Panc1 (cell line): ENCODE results near the gene KRT16. TPM values are rescaled to one million over a fixed set of nuclear protein-coding genes. Genes with fewer than 3 reads are reported as not detected.
"Not testable (repeated sequence)": the region's sequence is repeated elsewhere in the genome, so short reads cannot be mapped to it uniquely, and the experiment has no call there.

ENCODE experiments used
- ATAC-seq: fragments of 200-7000 bp; cut with Tn5 transposase; 2 replicates; pipeline ENCODE4 v1.9.1; 2020; ENCODE audit warnings: mild to moderate bottlenecking, moderate library complexity
- BruUV-seq: library from RNA; stranded (reverse); fragments of 400-500 nt; replicated peaks from 2 replicates; lab custom pipeline; 2021; lab: Mats Ljungman, UMichigan
- CTCF ChIA-PET: fragments of 300-600 bp; sonication (Branson Sonifier 250); formaldehyde crosslinking; loops from one replicate; lab custom pipeline; 2022; ENCODE audit warnings: antibody characterized with exemption; lab: Charles Lee
- POLR2A ChIA-PET: fragments of 300-600 bp; sonication (Branson Sonifier 250); formaldehyde crosslinking; loops from one replicate; lab custom pipeline; 2022; ENCODE audit warnings: antibody characterized with exemption; lab: Charles Lee
- DNase-seq: peaks from one replicate; pipeline ENCODE4 v3.0.0-alpha.2; 2010; ENCODE audit warnings: low read depth, low spot score
- H3K27ac ChIP-seq: 2 replicates; pipeline ENCODE4 v1.5.1; 2011; ENCODE audit warnings: mild to moderate bottlenecking, low read length, inconsistent platforms
- H3K27me3 ChIP-seq: fragments of 200-500 bp; sonication (Bioruptor generic); 2 replicates; pipeline ENCODE4 v1.6.0; 2014; ENCODE audit warnings: low read length, inconsistent platforms; ENCODE audit not compliant: control insufficient read depth, insufficient read depth
- H3K36me3 ChIP-seq: fragments of 200-500 bp; sonication (Bioruptor generic); 2 replicates; pipeline ENCODE4 v1.5.1; 2014; ENCODE audit warnings: inconsistent platforms, mild to moderate bottlenecking, low read length, moderate library complexity; ENCODE audit not compliant: control insufficient read depth, insufficient read depth
- H3K4me1 ChIP-seq: 2 replicates; pipeline ENCODE4 v1.5.1; 2011; ENCODE audit warnings: inconsistent platforms, mild to moderate bottlenecking, low read length, moderate library complexity; ENCODE audit not compliant: control insufficient read depth, insufficient read depth
- H3K4me3 ChIP-seq, 2 experiments: 2 replicates each; pipeline ENCODE4 v1.5.1; 2011 to 2012; ENCODE audit warnings: low read depth in 2 of 2, low read length in 2 of 2, mild to moderate bottlenecking in 2 of 2, inconsistent platforms in 1 of 2, moderate library complexity in 1 of 2
- H3K9me3 ChIP-seq: fragments of 200-500 bp; sonication (Bioruptor generic); 2 replicates; pipeline ENCODE4 v1.5.1; 2014; ENCODE audit warnings: low read depth, mild to moderate bottlenecking, inconsistent platforms, low read length, moderate library complexity; ENCODE audit not compliant: control insufficient read depth, insufficient read depth
- POLR2AphosphoS5 ChIP-seq: IDR thresholded peaks from 2 replicates; pipeline ENCODE4 v1.6.1; 2012; ENCODE audit warnings: mild to moderate bottlenecking, low read depth, low read length, moderate library complexity
- SIN3A ChIP-seq: IDR thresholded peaks from 2 replicates; pipeline ENCODE4 v1.6.1; 2012; ENCODE audit warnings: low read depth, mild to moderate bottlenecking, low read length, moderate library complexity, borderline replicate concordance; ENCODE audit not compliant: insufficient read depth
- TCF7L2 ChIP-seq: IDR thresholded peaks from 2 replicates; pipeline ENCODE4 v1.6.1; 2011; ENCODE audit warnings: mild to moderate bottlenecking, low read depth, low read length, inconsistent platforms
- in situ Hi-C: cut with HindIII; loops from 2 replicates; pipeline ENCODE4 v1.10.0; 2016; ENCODE audit warnings: low sequenced_read_pairs, low pct_unique_long_range_greater_than_20kb
- intact Hi-C: fragments of 100-400 bp; cut with micrococcal nuclease; formaldehyde crosslinking; loops from one replicate; pipeline ENCODE4 v1.10.0; 2022; ENCODE audit not compliant: unreplicated experiment
- total RNA-seq: library from RNA; stranded (reverse); gene quantifications from one replicate; pipeline ENCODE4 v1.2.1, GENCODE V29; 2021; ENCODE audit not compliant: unreplicated experiment
- TF ChIP-seq, protein P1 (sequence below), 2 experiments: IDR thresholded peaks; 2 replicates each; pipeline ENCODE4 v1.6.1; 2011 to 2012; ENCODE audit warnings: low read depth in 2 of 2, control low read depth in 1 of 2, low read length in 1 of 2, mild to moderate bottlenecking in 1 of 2, moderate library complexity in 1 of 2; ENCODE audit not compliant: insufficient read depth in 1 of 2
- TF ChIP-seq, protein P2 (sequence below): fragments of 450-650 bp; IDR thresholded peaks from 2 replicates; pipeline ENCODE4 v1.5.1; 2017; ENCODE audit warnings: mild to moderate bottlenecking

Gene KRT16
- total RNA-seq, 1 experiment from 2014 or later = 1.6 TPM

DNA sequence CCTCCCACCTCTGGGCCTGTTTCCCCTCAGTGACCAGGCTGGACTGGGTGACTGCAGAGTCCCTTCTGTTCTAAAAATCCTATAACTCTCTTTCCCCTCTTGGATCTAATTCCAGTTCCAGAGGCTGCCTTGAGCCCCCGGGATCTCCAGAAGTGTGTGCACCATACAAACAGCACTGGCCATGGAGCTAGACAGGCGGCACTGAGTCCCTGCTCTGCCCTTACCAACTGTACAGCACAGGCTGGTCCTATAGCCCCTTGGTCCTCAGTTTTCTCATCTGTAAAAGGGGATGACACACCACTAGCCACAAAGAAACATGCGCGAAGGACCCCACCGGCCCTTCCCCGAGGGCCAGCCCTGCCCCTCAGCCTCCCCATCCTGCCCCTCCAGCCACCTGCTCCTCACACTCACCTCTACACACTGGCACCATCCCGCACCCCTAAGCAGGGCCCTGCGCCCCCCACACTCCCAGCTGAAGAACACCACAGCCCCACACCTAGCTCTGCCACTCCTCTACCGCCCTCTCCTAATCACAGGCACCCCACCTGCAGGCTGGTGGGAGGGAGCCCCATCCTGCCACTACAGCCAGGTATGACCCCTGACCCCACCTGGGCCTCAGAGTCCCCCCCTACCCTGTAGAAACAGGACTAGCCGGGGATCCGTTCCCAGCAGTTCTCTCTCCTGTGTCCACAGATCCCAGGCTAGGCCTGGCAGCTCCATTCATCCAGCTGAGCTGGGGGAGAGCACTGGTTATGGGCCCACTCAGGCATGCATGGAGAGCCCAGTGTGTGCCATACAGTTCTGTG is 913 bp upstream of the KRT16 start:
- Histone ChIP-seq H3K4me1 (peaks cover 8% of the 10 kb centered on the region), H3K27me3 (no peaks in the 10 kb centered on the region), H3K9me3 (no peaks in the 10 kb centered on the region), H3K4me3 (no peak overlapping the region), H3K27ac (no peak overlapping the region), H3K36me3 (no peaks in the 10 kb centered on the region)
- ChIA-PET CTCF (no interaction called here), POLR2A (no interaction called here)
- DNase-seq (no peak), ATAC-seq (no peak; the same call in 1 of the 2 replicates)
- in situ Hi-C loops (no loop called here), intact Hi-C loops (no loop called here)
- TF ChIP-seq, protein P1, sequence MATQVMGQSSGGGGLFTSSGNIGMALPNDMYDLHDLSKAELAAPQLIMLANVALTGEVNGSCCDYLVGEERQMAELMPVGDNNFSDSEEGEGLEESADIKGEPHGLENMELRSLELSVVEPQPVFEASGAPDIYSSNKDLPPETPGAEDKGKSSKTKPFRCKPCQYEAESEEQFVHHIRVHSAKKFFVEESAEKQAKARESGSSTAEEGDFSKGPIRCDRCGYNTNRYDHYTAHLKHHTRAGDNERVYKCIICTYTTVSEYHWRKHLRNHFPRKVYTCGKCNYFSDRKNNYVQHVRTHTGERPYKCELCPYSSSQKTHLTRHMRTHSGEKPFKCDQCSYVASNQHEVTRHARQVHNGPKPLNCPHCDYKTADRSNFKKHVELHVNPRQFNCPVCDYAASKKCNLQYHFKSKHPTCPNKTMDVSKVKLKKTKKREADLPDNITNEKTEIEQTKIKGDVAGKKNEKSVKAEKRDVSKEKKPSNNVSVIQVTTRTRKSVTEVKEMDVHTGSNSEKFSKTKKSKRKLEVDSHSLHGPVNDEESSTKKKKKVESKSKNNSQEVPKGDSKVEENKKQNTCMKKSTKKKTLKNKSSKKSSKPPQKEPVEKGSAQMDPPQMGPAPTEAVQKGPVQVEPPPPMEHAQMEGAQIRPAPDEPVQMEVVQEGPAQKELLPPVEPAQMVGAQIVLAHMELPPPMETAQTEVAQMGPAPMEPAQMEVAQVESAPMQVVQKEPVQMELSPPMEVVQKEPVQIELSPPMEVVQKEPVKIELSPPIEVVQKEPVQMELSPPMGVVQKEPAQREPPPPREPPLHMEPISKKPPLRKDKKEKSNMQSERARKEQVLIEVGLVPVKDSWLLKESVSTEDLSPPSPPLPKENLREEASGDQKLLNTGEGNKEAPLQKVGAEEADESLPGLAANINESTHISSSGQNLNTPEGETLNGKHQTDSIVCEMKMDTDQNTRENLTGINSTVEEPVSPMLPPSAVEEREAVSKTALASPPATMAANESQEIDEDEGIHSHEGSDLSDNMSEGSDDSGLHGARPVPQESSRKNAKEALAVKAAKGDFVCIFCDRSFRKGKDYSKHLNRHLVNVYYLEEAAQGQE (IDR thresholded peaks at IDR 0.05; ENCODE audit: insufficient read depth in 1 of 2, low read depth in 2 of 2, low read length in 1 of 2) = no peak
- TF ChIP-seq TCF7L2 = no peak
- TF ChIP-seq, protein P2, sequence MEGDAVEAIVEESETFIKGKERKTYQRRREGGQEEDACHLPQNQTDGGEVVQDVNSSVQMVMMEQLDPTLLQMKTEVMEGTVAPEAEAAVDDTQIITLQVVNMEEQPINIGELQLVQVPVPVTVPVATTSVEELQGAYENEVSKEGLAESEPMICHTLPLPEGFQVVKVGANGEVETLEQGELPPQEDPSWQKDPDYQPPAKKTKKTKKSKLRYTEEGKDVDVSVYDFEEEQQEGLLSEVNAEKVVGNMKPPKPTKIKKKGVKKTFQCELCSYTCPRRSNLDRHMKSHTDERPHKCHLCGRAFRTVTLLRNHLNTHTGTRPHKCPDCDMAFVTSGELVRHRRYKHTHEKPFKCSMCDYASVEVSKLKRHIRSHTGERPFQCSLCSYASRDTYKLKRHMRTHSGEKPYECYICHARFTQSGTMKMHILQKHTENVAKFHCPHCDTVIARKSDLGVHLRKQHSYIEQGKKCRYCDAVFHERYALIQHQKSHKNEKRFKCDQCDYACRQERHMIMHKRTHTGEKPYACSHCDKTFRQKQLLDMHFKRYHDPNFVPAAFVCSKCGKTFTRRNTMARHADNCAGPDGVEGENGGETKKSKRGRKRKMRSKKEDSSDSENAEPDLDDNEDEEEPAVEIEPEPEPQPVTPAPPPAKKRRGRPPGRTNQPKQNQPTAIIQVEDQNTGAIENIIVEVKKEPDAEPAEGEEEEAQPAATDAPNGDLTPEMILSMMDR = no peak
- BruUV-seq = no TSS peak

DNA sequence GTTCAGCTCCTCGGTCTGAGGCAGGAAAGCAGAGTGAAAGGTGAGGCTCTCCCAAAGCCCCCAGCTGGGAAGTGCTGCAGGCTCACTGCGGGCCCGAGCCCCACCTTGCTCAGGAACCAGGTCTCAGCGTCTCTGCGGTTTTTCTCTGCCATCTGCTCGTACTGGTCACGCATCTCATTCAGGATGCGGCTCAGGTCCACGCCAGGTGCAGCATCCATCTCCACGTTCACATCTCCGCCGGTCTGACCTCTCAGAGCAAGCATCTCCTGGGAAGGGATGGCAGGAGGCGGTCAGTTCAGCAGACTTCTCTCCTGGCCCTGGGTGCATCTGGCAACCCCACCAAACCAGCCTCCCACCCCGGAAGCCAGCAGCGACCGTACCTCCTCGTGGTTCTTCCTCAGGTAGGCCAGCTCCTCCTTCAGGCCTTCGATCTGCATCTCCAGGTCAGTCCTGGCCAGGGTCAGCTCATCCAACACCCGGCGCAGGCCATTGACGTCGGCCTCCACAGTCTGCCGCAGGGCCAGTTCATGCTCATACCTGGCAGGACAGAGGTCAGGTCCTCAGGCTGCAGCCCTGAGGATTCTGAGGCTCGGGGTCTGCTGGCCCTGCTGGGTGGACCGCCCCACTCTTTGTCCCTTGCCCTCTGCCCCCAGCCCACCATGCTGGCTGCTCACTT is 1.5 kb downstream of the KRT16 start:
- POLR2A ChIA-PET = interaction anchor here (0.5 kb wide), 1 partner anchor 78 kb away, joined by 3 read pairs; the partner anchor contains the start of gene EIF1
- Histone ChIP-seq H3K27ac (no peak overlapping the region), H3K4me3 (no peak overlapping the region), H3K27me3 (no peaks in the 10 kb centered on the region), H3K9me3 (no peaks in the 10 kb centered on the region; the same call in 1 of the 2 replicates), H3K36me3 (no peaks in the 10 kb centered on the region), H3K4me1 (peaks cover 8% of the 10 kb centered on the region)
- no peak for TF ChIP-seq SIN3A
- TF ChIP-seq, protein P2 = no peak
- TF ChIP-seq, protein P1 (IDR thresholded peaks at IDR 0.05; ENCODE audit: insufficient read depth in 1 of 2, low read depth in 2 of 2, low read length in 1 of 2) = no peak
- TF ChIP-seq TCF7L2 = no peak
- no peak for TF ChIP-seq POLR2AphosphoS5
- intact Hi-C loops (no loop called here), in situ Hi-C loops (no loop called here)
- CTCF ChIA-PET = interaction anchor here (1.1 to 2.6 kb wide), 2 partner anchors 38 to 51 kb away, joined by 5 to 8 read pairs; no protein-coding TSS in a partner anchor
- DNase-seq (no peak), ATAC-seq (no peak)
- BruUV-seq = no TSS peak

DNA sequence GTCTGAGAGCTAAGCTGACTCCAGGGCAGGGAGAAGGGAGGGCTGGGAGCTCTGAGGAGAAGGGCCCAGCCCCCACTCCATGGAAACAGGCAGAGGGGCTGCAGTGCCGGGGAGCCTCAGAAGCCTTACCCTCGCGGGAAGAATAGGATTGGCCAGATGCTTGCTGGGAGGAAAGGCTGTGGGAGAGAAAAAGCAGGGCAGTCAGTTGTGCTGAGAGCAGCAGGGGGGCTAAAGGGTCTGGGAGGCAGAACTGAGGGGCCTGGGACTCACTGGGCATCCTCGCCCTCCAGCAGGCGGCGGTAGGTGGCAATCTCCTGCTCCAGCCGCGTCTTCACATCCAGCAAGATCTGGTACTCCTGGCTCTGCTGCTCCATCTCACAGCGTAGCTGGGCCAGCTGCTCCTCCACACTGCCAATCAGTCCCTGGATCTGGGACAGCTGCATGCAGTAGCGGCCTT is 2.5 kb downstream of the KRT16 start:
- H3K27ac ChIP-seq, H3K4me1 ChIP-seq, H3K27me3 ChIP-seq, POLR2A ChIA-PET, BruUV-seq, H3K4me3 ChIP-seq, intact Hi-C loops, in situ Hi-C loops, DNase-seq, H3K9me3 ChIP-seq, H3K36me3 ChIP-seq: not testable (repeated sequence)
- ATAC-seq = peak; percentile 46
- CTCF ChIA-PET = interaction anchor here (0.6 to 2.6 kb wide), 5 partner anchors 39 to 1109 kb away, joined by 3 to 8 read pairs (median 5); no protein-coding TSS in a partner anchor
